GM19463 (cell line): ENCODE results near the gene AP5Z1.
A peak's percentile ranks its signal among the peaks of the same experiment; 100 is the strongest.

Experiments
- ATAC-seq: cut with Tn5 transposase; IDR thresholded peaks from one replicate; pipeline ENCODE4 v1.9.1; 2021; ENCODE audit warnings: mild to moderate bottlenecking, moderate library complexity; ENCODE audit not compliant: unreplicated experiment

Gene AP5Z1

GRCh38 chr7:4817178-4817901, 41.9 kb downstream of the AP5Z1 start:
- no peak for ATAC-seq

GRCh38 chr7:4818000-4818794, 42.8 kb downstream of the AP5Z1 start:
- no peak for ATAC-seq

GRCh38 chr7:4819560-4820404, 44.4 kb downstream of the AP5Z1 start:
- ATAC-seq, result no peak

GRCh38 chr7:4820405-4820966, 45.1 kb downstream of the AP5Z1 start:
- no peak for ATAC-seq

- ATAC-seq, result no peak
Observed at GRCh38 chr7:4820967-4821471, 45.6 kb downstream of the AP5Z1 start.

- ATAC-seq, result no peak
Observed at GRCh38 chr7:4822677-4823076, 47.3 kb downstream of the AP5Z1 start.

GRCh38 chr7:4823441-4824119, 48.2 kb downstream of the AP5Z1 start:
- no peak for ATAC-seq

GRCh38 chr7:4824120-4824775, 48.8 kb downstream of the AP5Z1 start:
- no peak for ATAC-seq

GRCh38 chr7:4825081-4825480, 49.7 kb downstream of the AP5Z1 start:
- no peak for ATAC-seq

GRCh38 chr7:4828720-4829383, 53.4 kb downstream of the AP5Z1 start:
- ATAC-seq, result no peak

- peak; percentile 60 for ATAC-seq
Observed at GRCh38 chr7:4830176-4830575, 54.8 kb downstream of the AP5Z1 start.

- ATAC-seq, result no peak
Observed at GRCh38 chr7:4831723-4832495, 56.5 kb downstream of the AP5Z1 start.

- ATAC-seq, result no peak
Observed at GRCh38 chr7:4832711-4833110, 57.3 kb downstream of the AP5Z1 start.

GRCh38 chr7:4833176-4833575, 57.8 kb downstream of the AP5Z1 start:
- no peak for ATAC-seq

GRCh38 chr7:4833691-4834600, 58.5 kb downstream of the AP5Z1 start:
- ATAC-seq, result no peak

- ATAC-seq, result no peak
Observed at GRCh38 chr7:4834601-4835397, 59.4 kb downstream of the AP5Z1 start.
